Measurements from ENCODE around the gene RPLP2. TPM values are rescaled to one million over a fixed set of nuclear protein-coding genes. Genes with fewer than 3 reads are reported as not detected.
A peak's percentile ranks its signal among the peaks of the same experiment; 100 is the strongest.

RPLP2 gene
- total RNA-seq, 1 donor from 2014 or later = 2,188 TPM

DNA sequence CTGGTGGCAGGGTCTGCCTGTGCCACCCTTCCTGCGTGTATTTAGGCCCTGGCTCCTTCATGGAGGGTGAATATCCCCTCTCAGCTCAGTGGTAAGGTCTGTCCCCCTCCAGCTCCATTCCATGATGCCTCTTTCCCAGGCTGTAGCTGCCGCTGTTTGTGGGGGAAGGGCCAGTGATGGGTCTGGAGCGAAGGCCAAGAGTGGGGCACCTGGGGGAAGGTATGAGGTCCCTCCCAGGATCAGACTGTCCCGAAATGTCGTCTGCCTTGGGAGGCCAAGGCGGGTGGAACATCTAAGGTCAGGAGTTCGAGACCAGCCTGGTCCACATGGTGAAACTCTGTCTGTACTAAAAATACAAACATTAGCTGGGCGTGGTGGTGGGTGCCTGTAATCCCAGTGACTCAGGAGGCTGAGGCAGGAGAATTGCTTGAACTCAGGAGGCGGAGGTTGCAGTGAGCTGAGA lies 24.1 kb downstream of the RPLP2 start:
- TF ChIP-seq, protein P1, sequence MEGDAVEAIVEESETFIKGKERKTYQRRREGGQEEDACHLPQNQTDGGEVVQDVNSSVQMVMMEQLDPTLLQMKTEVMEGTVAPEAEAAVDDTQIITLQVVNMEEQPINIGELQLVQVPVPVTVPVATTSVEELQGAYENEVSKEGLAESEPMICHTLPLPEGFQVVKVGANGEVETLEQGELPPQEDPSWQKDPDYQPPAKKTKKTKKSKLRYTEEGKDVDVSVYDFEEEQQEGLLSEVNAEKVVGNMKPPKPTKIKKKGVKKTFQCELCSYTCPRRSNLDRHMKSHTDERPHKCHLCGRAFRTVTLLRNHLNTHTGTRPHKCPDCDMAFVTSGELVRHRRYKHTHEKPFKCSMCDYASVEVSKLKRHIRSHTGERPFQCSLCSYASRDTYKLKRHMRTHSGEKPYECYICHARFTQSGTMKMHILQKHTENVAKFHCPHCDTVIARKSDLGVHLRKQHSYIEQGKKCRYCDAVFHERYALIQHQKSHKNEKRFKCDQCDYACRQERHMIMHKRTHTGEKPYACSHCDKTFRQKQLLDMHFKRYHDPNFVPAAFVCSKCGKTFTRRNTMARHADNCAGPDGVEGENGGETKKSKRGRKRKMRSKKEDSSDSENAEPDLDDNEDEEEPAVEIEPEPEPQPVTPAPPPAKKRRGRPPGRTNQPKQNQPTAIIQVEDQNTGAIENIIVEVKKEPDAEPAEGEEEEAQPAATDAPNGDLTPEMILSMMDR (IDR thresholded peaks at IDR 0.05; ENCODE audit: unreplicated experiment) = no peak
- DNase-seq (ENCODE audit: low spot score) = no peak
- Mint-ChIP-seq H3K27me3 (ENCODE audit: unreplicated experiment) (peaks cover 11% of the 10 kb centered on the region), H3K9me3 (ENCODE audit: unreplicated experiment) (no peaks in the 10 kb centered on the region), H3K4me1 (ENCODE audit: unreplicated experiment) (peaks cover 7% of the 10 kb centered on the region), H3K36me3 (ENCODE audit: low read depth, unreplicated experiment) (no peaks in the 10 kb centered on the region), H3K4me3 (ENCODE audit: unreplicated experiment) (peak overlapping the region; percentile 77), H3K27ac (ENCODE audit: unreplicated experiment) (no peak overlapping the region)

DNA sequence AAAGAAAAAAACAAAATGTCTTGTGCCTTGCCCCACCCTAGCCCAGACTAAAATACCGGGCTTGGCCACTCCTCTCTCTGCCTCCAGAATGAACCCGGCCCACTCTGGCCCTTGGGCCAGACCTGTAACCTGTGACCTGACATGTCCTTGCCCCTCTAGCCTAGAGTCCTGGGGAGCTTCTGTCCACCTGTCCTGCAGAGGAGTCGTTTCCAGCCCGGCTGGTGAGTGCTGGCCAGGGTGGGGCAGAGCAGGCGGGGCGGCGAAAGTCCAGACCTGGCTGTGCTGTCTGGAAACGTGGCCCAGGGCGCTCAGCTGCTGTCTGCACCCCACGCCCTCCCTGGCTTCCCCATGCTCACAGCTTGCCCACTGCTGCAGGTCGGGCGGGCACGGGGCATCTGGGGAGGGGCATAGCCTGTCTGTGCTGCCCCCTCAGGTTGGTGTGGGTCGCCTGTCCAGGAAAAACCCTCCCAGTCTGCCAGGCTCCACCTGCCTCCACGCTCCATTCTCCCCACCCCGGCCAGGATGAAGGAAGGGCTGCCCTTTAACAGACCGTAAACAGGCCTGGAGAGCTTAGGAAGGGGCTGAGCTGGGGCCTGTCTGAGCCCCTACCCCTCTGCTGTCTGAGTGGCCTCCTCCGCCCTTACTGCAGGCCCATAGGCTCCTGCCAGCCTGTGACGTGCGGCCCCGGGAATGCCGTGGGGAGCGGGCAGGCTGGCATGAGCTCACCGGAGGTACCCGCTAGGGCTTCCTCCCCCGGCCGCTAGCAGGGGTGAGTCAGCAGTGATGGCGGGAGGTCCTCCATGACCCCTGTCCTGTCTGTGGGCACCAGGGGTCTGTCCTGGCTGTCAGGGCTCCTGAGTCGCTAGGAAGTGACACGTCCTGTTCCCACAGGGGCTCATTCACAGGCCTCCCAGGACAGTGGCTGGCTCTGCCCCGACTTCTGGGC lies 24.9 kb downstream of the RPLP2 start:
- Mint-ChIP-seq H3K27me3 (ENCODE audit: unreplicated experiment) (peaks cover 9% of the 10 kb centered on the region), H3K4me1 (ENCODE audit: unreplicated experiment) (peaks cover 3% of the 10 kb centered on the region), H3K36me3 (ENCODE audit: low read depth, unreplicated experiment) (no peaks in the 10 kb centered on the region), H3K9me3 (ENCODE audit: unreplicated experiment) (no peaks in the 10 kb centered on the region), H3K27ac (ENCODE audit: unreplicated experiment) (no peak overlapping the region), H3K4me3 (ENCODE audit: unreplicated experiment) (no peak overlapping the region)
- TF ChIP-seq, protein P1 (IDR thresholded peaks at IDR 0.05; ENCODE audit: unreplicated experiment) = no peak
- DNase-seq (ENCODE audit: low spot score) = no peak

DNA sequence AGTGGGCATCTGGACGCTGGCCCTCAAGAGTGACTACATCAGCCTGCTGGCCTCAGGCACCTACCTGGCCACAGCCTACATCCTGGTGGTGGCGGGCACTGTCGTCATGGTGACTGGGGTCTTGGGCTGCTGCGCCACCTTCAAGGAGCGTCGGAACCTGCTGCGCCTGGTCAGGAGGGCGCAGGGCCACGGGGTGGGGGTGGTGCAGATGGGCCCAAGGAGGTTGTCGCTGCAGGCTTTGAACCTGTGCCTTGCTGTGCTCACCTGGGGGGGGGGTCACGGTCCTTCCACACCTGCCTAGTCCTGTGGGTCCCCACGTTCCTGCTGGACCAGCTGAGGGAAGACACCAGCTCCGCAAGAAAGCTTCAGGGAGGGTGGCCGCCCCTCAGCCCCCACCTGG lies 26.5 kb downstream of the RPLP2 start:
- H3K4me1 Mint-ChIP-seq (ENCODE audit: unreplicated experiment) = peaks cover 9% of the 10 kb centered on the region

GRCh38 chr11:836700-837099 lies 26.9 kb downstream of the RPLP2 start:
- peaks cover 6% of the 10 kb centered on the region for H3K27me3 Mint-ChIP-seq (ENCODE audit: unreplicated experiment)
- no peak overlapping the region for H3K27ac Mint-ChIP-seq (ENCODE audit: unreplicated experiment)
- TF ChIP-seq, protein P1 (IDR thresholded peaks at IDR 0.05; ENCODE audit: unreplicated experiment) = no peak
- no peaks in the 10 kb centered on the region for H3K36me3 Mint-ChIP-seq (ENCODE audit: low read depth, unreplicated experiment)
- no peaks in the 10 kb centered on the region for H3K9me3 Mint-ChIP-seq (ENCODE audit: unreplicated experiment)
- peaks cover 10% of the 10 kb centered on the region for H3K4me1 Mint-ChIP-seq (ENCODE audit: unreplicated experiment)
- DNase-seq (ENCODE audit: low spot score) = no peak
- no peak overlapping the region for H3K4me3 Mint-ChIP-seq (ENCODE audit: unreplicated experiment)

More for the DNA sequence above, 26.5 kb downstream of the RPLP2 start:
- no peaks in the 10 kb centered on the region for H3K9me3 Mint-ChIP-seq (ENCODE audit: unreplicated experiment)
- H3K36me3 Mint-ChIP-seq (ENCODE audit: low read depth, unreplicated experiment) = no peaks in the 10 kb centered on the region
- H3K27ac Mint-ChIP-seq (ENCODE audit: unreplicated experiment) = no peak overlapping the region
- H3K4me3 Mint-ChIP-seq (ENCODE audit: unreplicated experiment) = no peak overlapping the region
- TF ChIP-seq, protein P1 (IDR thresholded peaks at IDR 0.05; ENCODE audit: unreplicated experiment) = no peak
- no peak for DNase-seq (ENCODE audit: low spot score)
- H3K27me3 Mint-ChIP-seq (ENCODE audit: unreplicated experiment) = peaks cover 8% of the 10 kb centered on the region

Measured in endothelial cell (in vitro differentiated cells).